Endothelial cell of umbilical vein (primary cell): ENCODE measurements around the gene SSMEM1. TPM values are rescaled to one million over a fixed set of nuclear protein-coding genes. Genes with fewer than 3 reads are reported as not detected.

Experiments
- BruUV-seq: library from RNA; stranded (reverse); fragments of 400-500 nt; replicated peaks from 2 replicates; lab custom pipeline; 2021; lab: Mats Ljungman, UMichigan
- CTCF ChIA-PET: fragments of 300-600, 350-600 bp; sonication (Branson Sonifier 250); formaldehyde crosslinking; loops from one replicate; lab custom pipeline; 2021; ENCODE audit warnings: antibody characterized with exemption, inconsistent platforms; lab: Charles Lee
- POLR2A ChIA-PET: fragments of 300-600, 350-600 bp; sonication (Branson Sonifier 250); formaldehyde crosslinking; loops from one replicate; lab custom pipeline; 2021; ENCODE audit warnings: antibody characterized with exemption, inconsistent platforms; lab: Charles Lee
- DNase-seq: peaks from one replicate; pipeline ENCODE4 v3.0.0-alpha.2; 2011; ENCODE audit warnings: low read depth, low spot score
- FAIRE-seq: peaks from 2 replicates; lab custom pipeline; 2011; peaks lifted over from hg19 to GRCh38; lab: Jason Lieb, UNC
- H2AFZ ChIP-seq: 2 replicates; pipeline ENCODE4 v1.6.0; 2012; ENCODE audit warnings: low read depth, low read length, control low read depth, inconsistent platforms
- H3K27ac ChIP-seq: 2 replicates; pipeline ENCODE4 v1.5.1; 2011; ENCODE audit warnings: low read depth, mild to moderate bottlenecking, control low read depth, low read length, moderate library complexity; ENCODE audit not compliant: insufficient read depth
- H3K27me3 ChIP-seq, 2 experiments: 2 replicates each; pipeline versions ENCODE4 v1.6.0 to v1.6.1; 2011; ENCODE audit warnings: low read length in 2 of 2, mixed read lengths in 1 of 2; ENCODE audit not compliant: control insufficient read depth in 2 of 2, insufficient read depth in 2 of 2
- H3K36me3 ChIP-seq, 2 experiments: 2 replicates in 1 of 2; 3 replicates in 1 of 2; pipeline ENCODE4 v1.5.1; 2011; ENCODE audit warnings: low read length in 2 of 2, mild to moderate bottlenecking in 1 of 2, moderate library complexity in 1 of 2; ENCODE audit not compliant: control insufficient read depth in 2 of 2, insufficient read depth in 2 of 2; ENCODE audit errors: extremely low read depth in 1 of 2
- H3K4me1 ChIP-seq: 3 replicates; pipeline ENCODE4 v1.5.1; 2011; ENCODE audit warnings: mild to moderate bottlenecking, low read length; ENCODE audit not compliant: control insufficient read depth, insufficient read depth; ENCODE audit errors: extremely low read depth
- H3K4me2 ChIP-seq: 2 replicates; pipeline ENCODE4 v1.6.1; 2011; ENCODE audit warnings: low read length, control low read depth, mixed read lengths; ENCODE audit not compliant: insufficient read depth
- H3K4me3 ChIP-seq, 3 experiments: fragments of 200-600 bp in 1 of 3; sonication (generic), shearing (Covaris generic) in 1 of 3; replicated peaks in 1 of 3; 2 replicates each; pipeline ENCODE4 v1.5.1; 2011 to 2016; ENCODE audit warnings: control low read depth in 3 of 3, low read length in 3 of 3, mild to moderate bottlenecking in 2 of 3, inconsistent platforms in 1 of 3, low read depth in 1 of 3, moderate library complexity in 1 of 3; ENCODE audit not compliant: insufficient read depth in 1 of 3
- H3K79me2 ChIP-seq: 2 replicates; pipeline ENCODE4 v1.6.0; 2012; ENCODE audit warnings: low read length, inconsistent platforms; ENCODE audit not compliant: control insufficient read depth, insufficient read depth
- H3K9ac ChIP-seq: replicated peaks from 2 replicates; pipeline ENCODE3; 2011; ENCODE audit warnings: low read length, control low read depth; ENCODE audit not compliant: insufficient read depth; ENCODE audit errors: extremely low read depth
- H3K9me1 ChIP-seq: replicated peaks from 3 replicates; pipeline ENCODE4 v1.6.0; 2011; ENCODE audit warnings: mild to moderate bottlenecking, low read length; ENCODE audit not compliant: control insufficient read depth, insufficient read depth; ENCODE audit errors: extremely low read depth
- H3K9me3 ChIP-seq: replicated peaks from 2 replicates; pipeline ENCODE4 v1.5.1; 2012; ENCODE audit warnings: low read length, inconsistent platforms; ENCODE audit not compliant: control insufficient read depth, insufficient read depth
- H4K20me1 ChIP-seq: replicated peaks from 2 replicates; pipeline ENCODE3; 2011; ENCODE audit warnings: mild to moderate bottlenecking, low read length; ENCODE audit not compliant: control insufficient read depth, insufficient read depth; ENCODE audit errors: extremely low read depth
- CTCF ChIP-seq, 2 donors: IDR thresholded peaks; 1 replicate in 1 of 2; 2 replicates in 1 of 2; pipeline ENCODE4 v1.5.1; 2011; ENCODE audit warnings: low read length in 2 of 2, mild to moderate bottlenecking in 2 of 2, moderate library complexity in 2 of 2, control low read depth in 1 of 2, inconsistent platforms in 1 of 2, low read depth in 1 of 2; ENCODE audit not compliant: insufficient read depth in 1 of 2; ENCODE audit errors: extremely low read depth in 1 of 2
- EZH2 ChIP-seq: IDR thresholded peaks from 2 replicates; pipeline ENCODE4 v1.6.1; 2012; ENCODE audit warnings: borderline replicate concordance, low read depth, mild to moderate bottlenecking, moderate library complexity, low read length, inconsistent platforms; ENCODE audit not compliant: severe bottlenecking
- FOS ChIP-seq: IDR thresholded peaks from 2 replicates; pipeline ENCODE4 v1.6.1; 2011; ENCODE audit warnings: mild to moderate bottlenecking, low read length, moderate library complexity, borderline replicate concordance; ENCODE audit not compliant: insufficient read depth
- GATA2 ChIP-seq: IDR thresholded peaks from 2 replicates; pipeline ENCODE4 v1.7.0; 2011; ENCODE audit warnings: low read depth, mild to moderate bottlenecking, moderate library complexity, mixed read lengths, low read length; ENCODE audit not compliant: insufficient read length, insufficient read depth
- JUN ChIP-seq: IDR thresholded peaks from 2 replicates; pipeline ENCODE4 v1.6.1; 2011; ENCODE audit warnings: borderline replicate concordance, low read depth; ENCODE audit not compliant: insufficient read length, insufficient read depth
- MYC ChIP-seq: IDR thresholded peaks from one replicate; pipeline ENCODE4 v1.6.1; 2011; ENCODE audit warnings: mild to moderate bottlenecking, low read depth, low read length
- POLR2A ChIP-seq: IDR thresholded peaks from 2 replicates; pipeline ENCODE4 v1.6.1; 2012; ENCODE audit warnings: low read depth, mild to moderate bottlenecking, control low read depth, low read length
- POLR2AphosphoS5 ChIP-seq: IDR thresholded peaks from 2 replicates; pipeline ENCODE4 v1.6.1; 2012; ENCODE audit warnings: low read depth, mild to moderate bottlenecking, control low read depth, low read length, moderate library complexity; ENCODE audit not compliant: insufficient read depth
- dilution Hi-C: fragments of 300-500 bp; cut with MboI; formaldehyde crosslinking; loops from one replicate; pipeline ENCODE4 v1.15.0; 2019; ENCODE audit warnings: low sequenced_read_pairs; ENCODE audit not compliant: extremely low pct_ligation_motif_present
- intact Hi-C: fragments of 100-400 bp; cut with micrococcal nuclease; formaldehyde crosslinking; loops from one replicate; pipeline ENCODE4 v1.10.0; 2022
- polyA plus RNA-seq, 4 experiments: library from polyadenylated mRNA; depleted of rRNA in 3 of 4; stranded (reverse) in 3 of 4; unstranded in 1 of 4; fragments of >200 nt; gene quantifications; 2 replicates each; pipeline versions ENCODE4 v1.2.1 to v1.2.3, GENCODE V29; 2011 to 2012; ENCODE audit warnings: missing spikeins in 1 of 4
- total RNA-seq: library from RNA; stranded (reverse); gene quantifications from 2 replicates; pipeline ENCODE4 v1.2.3, GENCODE V29; 2021
- TF ChIP-seq, protein P1 (sequence below): IDR thresholded peaks from 2 replicates; pipeline ENCODE4 v1.6.1; 2011; ENCODE audit not compliant: insufficient read depth, insufficient read length

The SSMEM1 gene
- total and polyA plus RNA-seq, 2 donors (not counting 3 experiments of a cell fraction or from before 2014, with no cell fraction given) = not detected

DNA sequence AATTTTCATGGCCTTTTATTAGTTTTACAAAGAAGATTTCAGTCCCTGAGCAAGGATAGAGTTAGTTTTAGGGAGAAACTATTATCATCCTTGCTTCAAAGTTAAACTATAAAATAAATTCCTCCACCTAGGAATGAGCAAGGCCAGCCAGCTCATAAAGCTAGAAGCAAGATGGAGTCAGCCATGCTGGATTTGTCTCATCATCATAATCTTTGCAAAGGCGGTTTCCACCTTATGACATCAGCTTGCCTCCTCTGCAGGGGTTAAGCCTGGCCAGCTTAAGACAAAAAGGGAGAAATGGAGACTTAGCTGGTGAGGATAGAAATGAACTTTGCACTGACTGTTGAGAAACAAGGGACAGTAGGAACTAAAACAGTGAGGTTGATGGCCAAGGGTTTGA lies 18.7 kb downstream of the SSMEM1 start:
- no peaks in the 10 kb centered on the region for H4K20me1 ChIP-seq
- no peaks in the 10 kb centered on the region for H3K36me3 ChIP-seq
- dilution Hi-C loops (no loop called here), intact Hi-C loops (loop anchor here (2.0 kb wide), 1 partner anchor 52 kb away; no protein-coding TSS in a partner anchor)
- no TSS peak for BruUV-seq
- CTCF ChIA-PET = no interaction called here
- H3K4me3 ChIP-seq = no peak overlapping the region
- DNase-seq (no peak), FAIRE-seq (no peak)
- H3K79me2 ChIP-seq = no peaks in the 10 kb centered on the region
- H3K4me2 ChIP-seq = no peak overlapping the region
- H2AFZ ChIP-seq = no peak overlapping the region
- no peaks in the 10 kb centered on the region for H3K27me3 ChIP-seq
- no peaks in the 10 kb centered on the region for H3K4me1 ChIP-seq
- H3K9me3 ChIP-seq = no peaks in the 10 kb centered on the region
- H3K9ac ChIP-seq = no peak overlapping the region
- POLR2A ChIA-PET = no interaction called here
- TF ChIP-seq EZH2 (no peak), JUN (no peak), MYC (no peak), POLR2A (no peak)
- no peak overlapping the region for H3K27ac ChIP-seq
- H3K9me1 ChIP-seq = no peaks in the 10 kb centered on the region

DNA sequence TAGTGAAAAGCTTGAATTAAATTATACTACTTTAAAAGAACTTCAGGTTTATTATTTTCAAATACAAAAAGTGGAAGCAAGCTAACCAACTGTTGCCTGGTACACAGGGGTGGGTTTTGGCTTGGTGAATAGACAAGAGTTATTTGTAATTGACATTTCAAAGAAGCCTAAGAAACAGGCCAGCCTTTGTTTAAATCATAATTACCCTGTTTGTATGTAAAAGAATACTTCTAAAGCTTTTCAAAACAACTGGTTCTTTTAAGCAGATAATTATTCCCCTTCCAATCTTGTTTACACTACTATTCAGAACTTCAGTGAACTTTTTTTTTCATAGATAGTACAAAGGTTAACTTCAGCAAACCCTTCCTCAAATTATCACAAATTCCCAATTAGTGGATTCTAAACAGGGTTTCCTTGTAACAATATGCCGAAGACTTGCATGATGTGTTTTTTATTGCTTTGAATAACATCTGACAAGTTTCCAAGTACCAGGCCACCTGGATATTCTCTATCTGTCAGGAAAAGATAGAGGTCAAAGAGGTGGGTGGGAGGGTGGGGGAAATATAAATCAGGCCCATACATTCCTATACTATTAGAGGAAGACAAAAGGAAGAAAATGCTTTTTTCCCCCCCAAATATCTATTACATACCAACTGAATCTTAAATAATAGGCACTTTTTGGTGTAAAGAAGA lies 20.4 kb downstream of the SSMEM1 start:
- Histone ChIP-seq H3K36me3 (no peaks in the 10 kb centered on the region), H3K79me2 (no peaks in the 10 kb centered on the region), H3K4me1 (no peaks in the 10 kb centered on the region), H3K4me2 (no peak overlapping the region), H3K4me3 (no peak overlapping the region), H3K9me3 (no peaks in the 10 kb centered on the region), H3K9me1 (no peaks in the 10 kb centered on the region), H3K27ac (no peak overlapping the region), H3K9ac (no peak overlapping the region), H2AFZ (no peak overlapping the region), H4K20me1 (no peaks in the 10 kb centered on the region), H3K27me3 (no peaks in the 10 kb centered on the region)
- dilution Hi-C loops = no loop called here
- BruUV-seq = no TSS peak
- DNase-seq (no peak), FAIRE-seq (no peak)
- ChIA-PET POLR2A (no interaction called here), CTCF (interaction anchor here (0.6 to 0.7 kb wide), 2 partner anchors 8 to 284 kb away, joined by 3 read pairs; no protein-coding TSS in a partner anchor)
- TF ChIP-seq, protein P1, sequence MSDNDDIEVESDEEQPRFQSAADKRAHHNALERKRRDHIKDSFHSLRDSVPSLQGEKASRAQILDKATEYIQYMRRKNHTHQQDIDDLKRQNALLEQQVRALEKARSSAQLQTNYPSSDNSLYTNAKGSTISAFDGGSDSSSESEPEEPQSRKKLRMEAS = no peak
- no peak for TF ChIP-seq GATA2
- no peak for TF ChIP-seq MYC
- TF ChIP-seq EZH2 = no peak
- no peak for TF ChIP-seq POLR2AphosphoS5
- no peak for TF ChIP-seq FOS
- no peak for TF ChIP-seq JUN
- no peak for TF ChIP-seq CTCF (IDR thresholded peaks at IDR 0.05; ENCODE audit: extremely low read depth in 1 of 2, insufficient read depth in 1 of 2, low read depth in 1 of 2, low read length in 2 of 2)
- intact Hi-C loops = loop anchor here (2.0 kb wide), 1 partner anchor 53 kb away; no protein-coding TSS in a partner anchor
